GM21515 (cell line): Measurements from ENCODE around the gene PPP1R12B.

ENCODE experiments used
- ATAC-seq: cut with Tn5 transposase; IDR thresholded peaks from one replicate; pipeline ENCODE4 v1.9.1; 2021; ENCODE audit not compliant: unreplicated experiment

Gene PPP1R12B, protein sequence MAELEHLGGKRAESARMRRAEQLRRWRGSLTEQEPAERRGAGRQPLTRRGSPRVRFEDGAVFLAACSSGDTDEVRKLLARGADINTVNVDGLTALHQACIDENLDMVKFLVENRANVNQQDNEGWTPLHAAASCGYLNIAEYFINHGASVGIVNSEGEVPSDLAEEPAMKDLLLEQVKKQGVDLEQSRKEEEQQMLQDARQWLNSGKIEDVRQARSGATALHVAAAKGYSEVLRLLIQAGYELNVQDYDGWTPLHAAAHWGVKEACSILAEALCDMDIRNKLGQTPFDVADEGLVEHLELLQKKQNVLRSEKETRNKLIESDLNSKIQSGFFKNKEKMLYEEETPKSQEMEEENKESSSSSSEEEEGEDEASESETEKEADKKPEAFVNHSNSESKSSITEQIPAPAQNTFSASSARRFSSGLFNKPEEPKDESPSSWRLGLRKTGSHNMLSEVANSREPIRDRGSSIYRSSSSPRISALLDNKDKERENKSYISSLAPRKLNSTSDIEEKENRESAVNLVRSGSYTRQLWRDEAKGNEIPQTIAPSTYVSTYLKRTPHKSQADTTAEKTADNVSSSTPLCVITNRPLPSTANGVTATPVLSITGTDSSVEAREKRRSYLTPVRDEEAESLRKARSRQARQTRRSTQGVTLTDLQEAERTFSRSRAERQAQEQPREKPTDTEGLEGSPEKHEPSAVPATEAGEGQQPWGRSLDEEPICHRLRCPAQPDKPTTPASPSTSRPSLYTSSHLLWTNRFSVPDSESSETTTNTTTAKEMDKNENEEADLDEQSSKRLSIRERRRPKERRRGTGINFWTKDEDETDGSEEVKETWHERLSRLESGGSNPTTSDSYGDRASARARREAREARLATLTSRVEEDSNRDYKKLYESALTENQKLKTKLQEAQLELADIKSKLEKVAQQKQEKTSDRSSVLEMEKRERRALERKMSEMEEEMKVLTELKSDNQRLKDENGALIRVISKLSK

DNA sequence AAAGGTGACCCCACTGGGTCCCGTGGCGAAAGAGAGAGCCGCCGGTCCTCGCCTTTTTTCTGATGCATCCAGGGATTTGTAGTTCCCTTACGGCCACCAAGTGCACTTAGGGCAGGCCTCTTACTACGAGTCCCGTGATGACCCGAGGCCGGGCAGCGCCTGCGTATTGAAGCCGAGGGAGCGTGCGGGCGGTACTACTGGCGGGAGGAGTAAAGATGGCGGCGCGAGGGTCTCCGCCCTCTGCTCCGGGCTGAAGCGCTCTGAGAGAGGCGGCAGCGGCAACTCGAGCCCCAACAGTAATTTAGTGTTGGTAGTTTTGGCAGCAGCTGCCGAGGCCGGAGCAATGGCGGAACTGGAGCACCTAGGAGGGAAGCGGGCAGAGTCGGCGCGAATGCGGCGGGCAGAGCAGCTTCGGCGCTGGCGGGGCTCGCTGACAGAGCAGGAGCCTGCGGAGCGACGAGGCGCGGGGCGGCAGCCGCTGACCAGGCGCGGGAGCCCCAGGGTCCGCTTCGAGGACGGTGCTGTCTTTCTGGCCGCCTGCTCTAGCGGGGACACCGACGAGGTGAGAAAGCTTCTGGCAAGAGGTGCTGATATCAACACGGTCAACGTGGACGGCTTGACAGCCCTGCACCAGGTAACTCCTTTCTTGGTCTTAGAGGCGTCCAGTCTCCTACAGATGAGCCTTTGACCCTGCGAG, at the start of gene PPP1R12B:
Gene PPP1R12B, plus strand, starts transcription at position 191 of the 697 bp plus-strand sequence. Its CDS starts 153 bp downstream, at position 344.
- ATAC-seq, result peak; percentile 97

DNA sequence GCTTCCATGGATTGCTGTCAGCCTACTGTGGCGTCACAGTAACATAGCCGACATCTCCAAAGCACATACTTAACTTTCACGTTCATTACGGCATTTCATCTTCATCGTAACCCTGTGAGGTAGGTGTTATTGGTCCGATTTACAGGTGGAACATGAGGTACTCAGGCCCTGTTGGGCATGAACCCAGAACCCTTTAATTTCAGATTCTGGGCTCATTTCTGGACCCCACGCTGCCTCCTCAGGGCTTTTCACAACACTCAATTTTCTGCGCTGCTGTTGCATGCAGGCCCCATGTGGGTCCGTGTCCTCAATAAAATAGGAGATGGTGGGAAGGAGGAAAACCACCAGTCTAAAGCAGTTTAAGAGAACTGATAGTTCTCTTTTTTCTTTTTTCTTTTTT, 46.3 kb upstream of the PPP1R12B start:
- no peak for ATAC-seq

DNA sequence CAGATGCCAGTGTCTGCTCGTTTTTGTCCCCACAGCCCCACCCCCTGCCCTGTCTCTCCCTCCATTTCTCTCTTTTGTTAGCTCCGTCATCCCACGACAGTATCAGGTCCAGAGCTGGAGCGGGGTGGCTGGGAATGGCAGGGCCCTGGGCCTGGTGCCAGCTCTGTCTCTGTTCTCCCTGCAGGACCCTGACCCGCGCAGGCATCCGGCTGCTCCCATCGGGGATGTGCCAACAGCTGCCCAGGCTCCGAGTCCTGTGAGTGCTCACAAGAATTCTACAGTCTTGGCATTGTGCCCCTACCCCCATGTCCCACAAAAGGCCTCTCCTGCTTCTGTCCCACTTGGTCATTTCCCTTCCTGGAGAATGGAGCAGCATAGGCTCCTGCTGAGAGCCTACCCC, 44.1 kb upstream of the PPP1R12B start:
- ATAC-seq, result no peak

GRCh38 chr1:202305168-202305567, 43.3 kb upstream of the PPP1R12B start:
- no peak for ATAC-seq

DNA sequence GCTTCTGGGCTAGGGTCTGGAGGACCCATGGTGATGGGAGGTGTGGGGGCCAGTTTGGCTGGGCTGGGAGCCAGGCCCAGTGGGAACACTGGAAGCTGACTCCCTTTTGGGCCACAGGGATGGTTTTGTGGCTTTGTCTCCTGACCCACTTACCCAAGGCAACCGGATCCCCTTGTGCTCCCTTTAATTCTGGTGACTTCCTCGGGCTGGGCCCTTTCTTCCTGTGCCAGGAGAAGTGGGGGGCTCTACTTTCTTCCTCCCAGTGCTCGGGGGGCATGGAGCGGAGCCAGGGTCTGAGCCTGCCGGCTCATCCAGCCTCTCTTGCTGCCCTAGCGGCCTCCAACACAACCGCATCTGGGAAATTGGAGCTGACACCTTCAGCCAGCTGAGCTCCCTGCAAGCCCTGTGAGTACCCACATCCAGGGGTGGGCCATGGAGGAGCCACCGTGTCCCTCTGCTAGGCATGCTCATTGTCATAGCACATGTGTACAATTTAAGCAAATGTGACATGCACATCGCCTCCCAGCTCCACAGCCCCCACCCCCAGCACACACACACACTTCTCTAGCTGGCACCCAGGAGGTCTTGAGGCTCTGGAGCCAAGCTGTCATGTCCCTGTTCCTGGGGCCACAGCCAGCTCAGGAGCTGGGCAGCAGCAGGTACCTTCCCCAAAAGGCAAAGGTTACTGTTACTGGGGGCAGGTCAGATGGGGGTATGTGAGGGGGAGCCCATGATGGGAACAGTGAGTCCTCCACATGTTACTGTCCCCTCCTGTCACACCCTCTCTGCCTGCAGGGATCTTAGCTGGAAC, 41.8 kb upstream of the PPP1R12B start:
- ATAC-seq, result no peak

DNA sequence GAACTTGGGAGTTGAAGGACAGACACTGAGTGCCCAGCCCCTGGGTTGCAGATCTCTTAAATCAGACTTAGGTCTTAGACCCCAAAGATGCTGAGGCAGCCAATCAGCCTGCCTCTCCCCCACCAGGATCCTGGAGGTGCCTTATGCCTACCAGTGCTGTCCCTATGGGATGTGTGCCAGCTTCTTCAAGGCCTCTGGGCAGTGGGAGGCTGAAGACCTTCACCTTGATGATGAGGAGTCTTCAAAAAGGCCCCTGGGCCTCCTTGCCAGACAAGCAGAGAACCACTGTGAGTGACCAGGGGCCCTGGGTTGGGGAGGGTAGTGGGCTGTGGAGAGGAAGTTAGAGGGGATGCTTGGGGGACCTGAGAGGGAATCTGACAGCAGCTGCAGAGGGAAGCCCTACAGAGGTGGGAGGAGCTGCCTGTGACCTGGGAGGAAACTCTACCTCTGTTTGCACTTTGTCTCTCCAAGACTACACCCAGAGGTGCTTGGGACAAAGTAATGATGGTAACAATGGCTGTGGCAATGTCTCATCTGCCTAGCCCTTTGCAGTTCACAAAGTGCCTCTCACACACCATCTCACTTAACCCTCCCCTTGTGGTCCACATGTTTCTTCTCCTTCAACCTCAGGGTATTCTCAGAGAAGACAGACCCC, 38.3 kb upstream of the PPP1R12B start:
- no peak for ATAC-seq

- ATAC-seq, result no peak
These were observed 37.8 kb upstream of the PPP1R12B start for GRCh38 chr1:202310746-202311145.

DNA sequence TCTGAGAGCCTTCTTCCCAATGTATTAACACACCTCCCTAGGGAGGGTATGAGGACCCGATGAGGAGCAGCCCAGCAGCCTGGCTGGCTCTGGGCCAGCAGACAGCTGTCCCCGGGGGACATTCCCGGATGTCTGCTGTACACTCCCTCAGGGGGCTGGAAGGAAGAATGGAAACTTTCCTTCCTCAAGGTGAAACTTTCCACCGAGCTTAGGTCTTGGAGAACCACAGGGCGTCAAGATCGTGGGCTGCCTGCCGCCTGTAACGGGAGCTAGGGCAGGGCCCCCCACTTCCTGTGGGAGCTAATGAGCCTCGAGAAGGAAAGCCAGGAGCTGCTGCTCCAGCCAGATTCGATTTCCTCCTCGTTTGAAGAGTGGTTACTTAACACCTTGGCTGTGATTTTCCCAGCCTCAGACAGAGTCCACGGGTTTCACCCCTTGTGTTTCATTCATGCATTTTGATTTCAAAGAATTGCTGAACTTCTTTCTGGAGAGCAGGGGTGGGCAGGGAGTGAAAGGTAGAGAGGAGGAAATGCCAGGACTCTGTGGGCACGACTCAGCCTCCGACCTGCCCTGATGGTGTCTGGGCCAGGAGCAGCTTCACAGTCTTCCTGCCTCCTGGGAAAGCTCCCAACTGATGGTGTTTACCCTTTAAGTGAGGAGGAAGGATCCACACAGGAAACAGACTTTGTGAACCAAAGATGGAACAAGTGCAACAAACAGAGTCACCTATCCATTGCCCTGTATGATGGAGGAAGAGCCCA, 36.4 kb upstream of the PPP1R12B start:
- no peak for ATAC-seq

GRCh38 chr1:202315576-202316168, 32.8 kb upstream of the PPP1R12B start:
- no peak for ATAC-seq

- no peak for ATAC-seq
These were observed 32.3 kb upstream of the PPP1R12B start for GRCh38 chr1:202316186-202316585.

DNA sequence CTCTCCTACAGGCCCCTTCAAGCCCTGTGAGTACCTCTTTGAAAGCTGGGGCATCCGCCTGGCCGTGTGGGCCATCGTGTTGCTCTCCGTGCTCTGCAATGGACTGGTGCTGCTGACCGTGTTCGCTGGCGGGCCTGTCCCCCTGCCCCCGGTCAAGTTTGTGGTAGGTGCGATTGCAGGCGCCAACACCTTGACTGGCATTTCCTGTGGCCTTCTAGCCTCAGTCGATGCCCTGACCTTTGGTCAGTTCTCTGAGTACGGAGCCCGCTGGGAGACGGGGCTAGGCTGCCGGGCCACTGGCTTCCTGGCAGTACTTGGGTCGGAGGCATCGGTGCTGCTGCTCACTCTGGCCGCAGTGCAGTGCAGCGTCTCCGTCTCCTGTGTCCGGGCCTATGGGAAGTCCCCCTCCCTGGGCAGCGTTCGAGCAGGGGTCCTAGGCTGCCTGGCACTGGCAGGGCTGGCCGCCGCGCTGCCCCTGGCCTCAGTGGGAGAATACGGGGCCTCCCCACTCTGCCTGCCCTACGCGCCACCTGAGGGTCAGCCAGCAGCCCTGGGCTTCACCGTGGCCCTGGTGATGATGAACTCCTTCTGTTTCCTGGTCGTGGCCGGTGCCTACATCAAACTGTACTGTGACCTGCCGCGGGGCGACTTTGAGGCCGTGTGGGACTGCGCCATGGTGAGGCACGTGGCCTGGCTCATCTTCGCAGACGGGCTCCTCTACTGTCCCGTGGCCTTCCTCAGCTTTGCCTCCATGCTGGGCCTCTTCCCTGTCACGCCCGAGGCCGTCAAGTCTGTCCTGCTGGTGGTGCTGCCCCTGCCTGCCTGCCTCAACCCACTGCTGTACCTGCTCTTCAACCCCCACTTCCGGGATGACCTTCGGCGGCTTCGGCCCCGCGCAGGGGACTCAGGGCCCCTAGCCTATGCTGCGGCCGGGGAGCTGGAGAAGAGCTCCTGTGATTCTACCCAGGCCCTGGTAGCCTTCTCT, 30.3 kb upstream of the PPP1R12B start:
- no peak for ATAC-seq

GRCh38 chr1:202319381-202320080, 29.0 kb upstream of the PPP1R12B start:
- ATAC-seq, result no peak

DNA sequence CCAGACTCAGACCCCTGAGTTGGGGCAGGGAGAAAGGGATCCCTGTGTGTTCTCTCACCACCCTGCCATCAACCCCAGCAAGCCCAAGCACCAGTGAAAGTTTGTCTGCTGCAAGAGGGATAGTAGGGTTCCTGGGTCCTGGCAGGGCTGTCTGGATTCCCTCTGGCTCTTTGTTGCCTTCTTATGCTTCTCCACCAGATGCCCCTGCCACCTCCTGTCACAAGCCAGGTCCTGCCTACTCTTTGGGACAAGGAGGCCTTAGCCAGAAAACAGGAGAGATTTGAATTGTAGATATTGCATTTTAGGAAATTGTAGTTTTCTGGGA, 28.5 kb upstream of the PPP1R12B start:
- no peak for ATAC-seq

DNA sequence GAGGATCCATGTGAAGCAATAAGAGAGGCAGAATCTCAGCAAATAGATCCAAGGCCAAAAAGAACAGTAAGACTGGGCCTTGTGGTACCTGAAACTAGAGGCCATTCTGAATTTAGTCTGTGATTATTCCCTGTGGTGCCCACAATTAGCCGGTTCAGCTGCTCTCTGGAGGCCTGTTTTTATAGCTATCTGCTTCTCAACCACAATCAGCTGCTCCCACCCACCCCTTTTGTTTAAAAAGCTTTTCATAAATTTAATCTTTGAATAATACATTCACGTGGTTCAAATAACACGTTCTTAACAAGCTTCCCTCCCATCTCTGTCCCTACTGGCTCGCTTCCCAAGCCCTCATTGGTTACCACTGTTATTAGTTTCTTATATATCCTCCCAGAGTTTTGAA, 24.8 kb upstream of the PPP1R12B start:
- no peak for ATAC-seq

DNA sequence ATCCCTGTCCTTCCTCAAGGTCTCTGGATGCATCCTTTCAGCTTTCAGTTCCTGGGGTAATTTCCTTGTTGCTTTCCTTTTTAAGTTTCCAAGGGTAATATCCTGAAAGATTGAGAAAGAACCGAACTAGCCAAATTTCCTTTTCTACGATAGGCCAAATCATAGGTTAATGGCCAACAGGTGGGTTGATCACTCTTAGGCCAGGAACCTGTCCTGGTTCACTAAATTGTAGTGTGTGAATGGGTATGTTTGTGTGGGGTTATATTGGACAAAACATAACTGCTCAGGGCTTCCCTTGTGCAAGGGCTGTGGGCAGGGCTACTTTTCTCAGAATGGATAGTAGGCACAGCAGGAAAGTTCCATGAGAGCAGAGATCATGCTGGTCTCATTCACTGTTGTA, 23.9 kb upstream of the PPP1R12B start:
- ATAC-seq, result no peak

DNA sequence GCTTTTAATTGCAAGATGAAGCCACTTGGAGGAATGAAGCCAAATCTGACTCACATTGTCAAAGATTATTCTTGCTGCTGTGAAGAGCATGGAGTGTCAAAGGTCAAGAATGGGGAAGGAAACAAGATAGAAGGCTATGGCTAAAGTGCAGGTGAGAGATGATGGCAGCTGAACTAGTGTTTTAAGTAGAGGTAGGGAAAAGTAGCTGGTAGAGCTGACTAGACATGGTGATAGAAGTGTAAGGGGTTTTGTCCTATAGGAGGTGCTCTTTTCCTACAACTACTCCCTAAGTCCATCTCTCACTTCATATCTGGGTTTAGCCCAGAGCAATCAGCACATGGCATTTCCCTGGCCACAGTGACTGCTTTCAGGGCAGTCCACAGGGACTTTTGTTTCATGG, 18.6 kb upstream of the PPP1R12B start:
- no peak for ATAC-seq

DNA sequence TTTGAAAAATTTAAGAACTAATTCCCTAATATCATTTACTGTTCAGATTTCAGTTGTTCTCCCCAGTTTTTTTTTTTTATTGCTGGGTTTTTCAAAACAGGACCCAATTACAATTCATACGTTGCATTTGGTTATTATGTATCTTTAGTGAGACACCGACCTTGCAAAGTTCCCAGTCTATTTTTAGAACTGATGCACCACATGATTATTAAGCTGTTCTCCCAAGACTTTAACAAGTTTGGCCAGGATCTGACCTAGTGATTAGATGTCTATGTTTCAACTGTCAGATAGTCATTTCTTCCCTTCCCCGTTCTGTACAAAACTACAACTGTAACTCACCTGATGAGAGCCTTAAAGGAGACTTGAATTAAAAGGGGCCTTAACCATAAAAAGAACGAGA, 14.6 kb upstream of the PPP1R12B start:
- ATAC-seq, result no peak
